ENCODE results near the gene CCDC106. TPM values are rescaled to one million over a fixed set of nuclear protein-coding genes. Genes with fewer than 3 reads are reported as not detected.

The CCDC106 gene
- total RNA-seq, 1 experiment from 2014 or later: 19.9 TPM

DNA sequence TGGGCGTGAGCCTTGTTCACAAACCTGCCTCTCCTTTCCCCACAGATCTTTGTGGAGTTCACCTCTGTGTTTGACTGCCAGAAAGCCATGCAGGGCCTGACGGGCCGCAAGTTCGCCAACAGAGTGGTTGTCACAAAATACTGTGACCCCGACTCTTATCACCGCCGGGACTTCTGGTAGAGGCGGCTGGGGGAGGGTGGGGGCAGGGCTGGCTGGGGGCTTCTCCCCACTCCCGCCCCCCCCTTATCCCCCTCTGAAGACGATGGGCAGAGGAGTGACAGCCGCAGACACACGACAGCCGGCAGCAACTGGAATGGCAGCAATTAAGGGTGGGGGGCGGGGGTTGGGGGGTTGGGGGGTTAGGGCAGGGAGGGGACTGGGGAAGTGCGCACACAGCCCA lies 25.9 kb downstream of the CCDC106 start:
- H3K4me2 ChIP-seq (ENCODE audit: insufficient read depth, insufficient read length, low read length): peak overlapping the region; percentile 42
- no peak overlapping the region for H2BK15ac ChIP-seq (ENCODE audit: low read depth, low read length)
- peaks cover 12% of the 10 kb centered on the region for H3K79me1 ChIP-seq (ENCODE audit: insufficient read depth, low read depth, low read length, poor library complexity, severe bottlenecking)
- H3K27me3 Mint-ChIP-seq (ENCODE audit: low read depth): no peaks in the 10 kb centered on the region
- H2BK120ac ChIP-seq (ENCODE audit: low read depth, low read length, poor library complexity, severe bottlenecking): no peak overlapping the region
- H4K20me1 ChIP-seq (ENCODE audit: control insufficient read depth, insufficient read depth, insufficient read length): no peaks in the 10 kb centered on the region
- no peak overlapping the region for H3T11ph ChIP-seq (ENCODE audit: low read length)
- peaks cover 41 to 48% of the 10 kb centered on the region in 2 experiments for H3K4me1 Mint-ChIP-seq
- no peak overlapping the region for H3K9ac ChIP-seq (ENCODE audit: extremely low read depth, insufficient read length, low read length)
- no CpG with 5 or more reads among the region's 15 CpGs for WGBS (ENCODE audit: extremely low coverage, insufficient read length, low lambda C conversion rate)
- no peak overlapping the region for H4K8ac ChIP-seq (replicated peaks; ENCODE audit: insufficient read length, low read depth, low read length)
- peaks cover 36 to 61% (median 56%) of the 10 kb centered on the region in 3 experiments for H3K36me3 Mint-ChIP-seq (ENCODE audit: insufficient read depth in 1 of 3, low read depth in 3 of 3)
- peak overlapping the region; percentile 42 to 98 for H3K4me3 Mint-ChIP-seq
- H3K23me2 ChIP-seq (ENCODE audit: insufficient read length, low read depth, low read length, poor library complexity, severe bottlenecking): peaks cover 6% of the 10 kb centered on the region
- H3K9me3 ChIP-seq (ENCODE audit: control insufficient read depth, low read depth, low read length): no peaks in the 10 kb centered on the region
- no peak overlapping the region for H3K4ac ChIP-seq (ENCODE audit: low read depth, low read length)
- H3K9me3 Mint-ChIP-seq: no peaks in the 10 kb centered on the region; a peak in 1 of 5 replicates
- peaks cover 19% of the 10 kb centered on the region; the same call in 1 of the 2 replicates for H3K79me2 ChIP-seq (ENCODE audit: insufficient read depth, low read length)
- no peak overlapping the region for H3K18ac ChIP-seq (ENCODE audit: insufficient read length, low read depth, low read length)
- no peak overlapping the region for H4K91ac ChIP-seq (ENCODE audit: insufficient read length, low read depth, low read length)
- H3K14ac ChIP-seq (ENCODE audit: insufficient read depth, low read length): no peak overlapping the region
- no peak overlapping the region for H3K56ac ChIP-seq (ENCODE audit: insufficient read length, low read depth, low read length)
- no peak overlapping the region for H2BK5ac ChIP-seq (ENCODE audit: insufficient read length, low read length)
- no peak overlapping the region for H2AFZ ChIP-seq (ENCODE audit: low read length)
- H3K27ac ChIP-seq (ENCODE audit: insufficient read length, low read depth, low read length): no peak overlapping the region
- H3K23ac ChIP-seq (ENCODE audit: insufficient read length, low read depth, low read length): no peak overlapping the region
- H3K27me3 ChIP-seq (ENCODE audit: insufficient read depth, low read length): no peaks in the 10 kb centered on the region
- peak overlapping the region in 2 of 3 experiments; percentile 87 to 98; a peak in 6 of 7 replicates for H3K27ac Mint-ChIP-seq
- no peak overlapping the region for H2BK12ac ChIP-seq (ENCODE audit: insufficient read length, low read depth, low read length)
- no peak overlapping the region for H4K5ac ChIP-seq (ENCODE audit: insufficient read length, low read depth, low read length)
- H3K4me1 ChIP-seq (ENCODE audit: insufficient read depth, low read length): no peaks in the 10 kb centered on the region
- H2AK5ac ChIP-seq (ENCODE audit: insufficient read length, low read length): no peak overlapping the region
- TF ChIP-seq, protein P1, sequence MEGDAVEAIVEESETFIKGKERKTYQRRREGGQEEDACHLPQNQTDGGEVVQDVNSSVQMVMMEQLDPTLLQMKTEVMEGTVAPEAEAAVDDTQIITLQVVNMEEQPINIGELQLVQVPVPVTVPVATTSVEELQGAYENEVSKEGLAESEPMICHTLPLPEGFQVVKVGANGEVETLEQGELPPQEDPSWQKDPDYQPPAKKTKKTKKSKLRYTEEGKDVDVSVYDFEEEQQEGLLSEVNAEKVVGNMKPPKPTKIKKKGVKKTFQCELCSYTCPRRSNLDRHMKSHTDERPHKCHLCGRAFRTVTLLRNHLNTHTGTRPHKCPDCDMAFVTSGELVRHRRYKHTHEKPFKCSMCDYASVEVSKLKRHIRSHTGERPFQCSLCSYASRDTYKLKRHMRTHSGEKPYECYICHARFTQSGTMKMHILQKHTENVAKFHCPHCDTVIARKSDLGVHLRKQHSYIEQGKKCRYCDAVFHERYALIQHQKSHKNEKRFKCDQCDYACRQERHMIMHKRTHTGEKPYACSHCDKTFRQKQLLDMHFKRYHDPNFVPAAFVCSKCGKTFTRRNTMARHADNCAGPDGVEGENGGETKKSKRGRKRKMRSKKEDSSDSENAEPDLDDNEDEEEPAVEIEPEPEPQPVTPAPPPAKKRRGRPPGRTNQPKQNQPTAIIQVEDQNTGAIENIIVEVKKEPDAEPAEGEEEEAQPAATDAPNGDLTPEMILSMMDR (conservative IDR thresholded peaks at IDR 0.05): no peak
- DNase-seq: no peak
- H2BK20ac ChIP-seq (ENCODE audit: low read depth, low read length, poor library complexity, severe bottlenecking): no peak overlapping the region

Data from H9 (cell line).